HepG2 (cell line): ENCODE results near the gene LRP1-AS.

ENCODE experiments used
- CBFB ChIP-seq: sonication (generic); formaldehyde crosslinking; IDR thresholded peaks from 2 replicates; pipeline ENCODE4 v1.4.0; 2020; ENCODE audit warnings: missing genetic modification reagents
- POLR2A ChIP-seq, 2 experiments: IDR thresholded peaks; 2 replicates each; pipeline ENCODE4 v1.6.1; 2011; ENCODE audit warnings: low read depth in 2 of 2, low read length in 2 of 2, mild to moderate bottlenecking in 1 of 2, moderate library complexity in 1 of 2; ENCODE audit not compliant: insufficient read depth in 1 of 2
- ZNF121 ChIP-seq: sonication (generic); formaldehyde crosslinking; IDR thresholded peaks from 2 replicates; pipeline ENCODE4 v1.5.0; 2020; ENCODE audit warnings: mild to moderate bottlenecking, missing genetic modification reagents
- ZNF232 ChIP-seq: sonication (generic); formaldehyde crosslinking; IDR thresholded peaks from 2 replicates; pipeline ENCODE4 v1.4.0; 2020; ENCODE audit warnings: missing genetic modification reagents, borderline replicate concordance

DNA sequence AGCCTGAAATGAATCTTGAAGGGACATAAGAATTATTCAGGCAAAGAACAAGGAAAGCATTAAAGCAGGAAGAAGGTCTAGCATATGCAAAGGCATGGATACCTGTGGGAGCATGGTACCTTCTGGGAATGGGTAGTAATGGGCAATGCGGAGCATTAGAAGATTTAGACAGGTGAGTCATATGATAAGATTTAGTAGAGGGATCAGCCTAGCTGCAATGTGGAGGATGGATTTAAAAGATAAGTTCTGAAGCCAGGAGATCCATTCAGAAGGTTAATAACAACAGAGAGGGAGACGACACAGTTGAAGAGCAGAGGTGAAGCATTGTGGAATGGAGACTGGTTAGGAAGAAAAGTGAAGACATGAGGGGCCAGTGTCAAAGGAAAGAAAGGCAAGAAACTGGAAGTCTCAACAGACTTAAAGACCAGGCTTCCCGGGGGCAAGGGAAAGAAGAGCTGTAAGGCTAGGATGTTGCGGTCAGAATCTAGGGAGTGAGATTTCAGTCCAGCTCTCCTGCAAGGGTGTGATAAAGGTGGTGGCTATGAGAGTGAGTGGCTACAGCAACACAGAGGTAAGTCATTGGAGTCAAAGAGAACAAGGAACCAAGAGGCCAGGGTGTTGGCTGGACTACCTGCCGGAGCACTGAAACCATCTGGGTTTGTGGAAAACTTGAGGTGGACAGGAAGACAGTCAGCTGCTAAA lies 30.7 kb downstream of the LRP1-AS start:
- TF ChIP-seq ZNF232 (CRISPR knock-in tag), result no peak
- no peak for TF ChIP-seq POLR2A (IDR thresholded peaks at IDR 0.05; ENCODE audit: insufficient read depth in 1 of 2, low read depth in 2 of 2, low read length in 2 of 2)
- no peak for TF ChIP-seq ZNF121 (CRISPR knock-in tag)
- TF ChIP-seq CBFB, result no peak
